ENCODE data around the gene EMC6. TPM values are rescaled to one million over a fixed set of nuclear protein-coding genes. Genes with fewer than 3 reads are reported as not detected.
A peak's percentile ranks its signal among the peaks of the same experiment; 100 is the strongest.

The EMC6 gene
- total and polyA plus RNA-seq, 8 donors = 12.1 to 34.6 (median 16.4) TPM

- TF ChIP-seq, protein P1, sequence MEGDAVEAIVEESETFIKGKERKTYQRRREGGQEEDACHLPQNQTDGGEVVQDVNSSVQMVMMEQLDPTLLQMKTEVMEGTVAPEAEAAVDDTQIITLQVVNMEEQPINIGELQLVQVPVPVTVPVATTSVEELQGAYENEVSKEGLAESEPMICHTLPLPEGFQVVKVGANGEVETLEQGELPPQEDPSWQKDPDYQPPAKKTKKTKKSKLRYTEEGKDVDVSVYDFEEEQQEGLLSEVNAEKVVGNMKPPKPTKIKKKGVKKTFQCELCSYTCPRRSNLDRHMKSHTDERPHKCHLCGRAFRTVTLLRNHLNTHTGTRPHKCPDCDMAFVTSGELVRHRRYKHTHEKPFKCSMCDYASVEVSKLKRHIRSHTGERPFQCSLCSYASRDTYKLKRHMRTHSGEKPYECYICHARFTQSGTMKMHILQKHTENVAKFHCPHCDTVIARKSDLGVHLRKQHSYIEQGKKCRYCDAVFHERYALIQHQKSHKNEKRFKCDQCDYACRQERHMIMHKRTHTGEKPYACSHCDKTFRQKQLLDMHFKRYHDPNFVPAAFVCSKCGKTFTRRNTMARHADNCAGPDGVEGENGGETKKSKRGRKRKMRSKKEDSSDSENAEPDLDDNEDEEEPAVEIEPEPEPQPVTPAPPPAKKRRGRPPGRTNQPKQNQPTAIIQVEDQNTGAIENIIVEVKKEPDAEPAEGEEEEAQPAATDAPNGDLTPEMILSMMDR (IDR thresholded peaks at IDR 0.05) = no peak
- intact Hi-C loops (cut with DNase I) = no loop called here
- ATAC-seq = peak; percentile 92 to 98 (median 94)
- Histone ChIP-seq H3K27ac (peak within 1 kb of the TSS; percentile 94 to 99 (median 98)), H3K9me3 (no peaks in the 10 kb centered on the region), H3K4me1 (peaks cover 7 to 24% (median 9%) of the 10 kb centered on the region in 3 donors), H3K4me3 (peak within 1 kb of the TSS; percentile 82 to 99 (median 98)), H3K27me3 (no peaks in the 10 kb centered on the region), H3K36me3 (no peaks in the 10 kb centered on the region)
- no peak for FAIRE-seq
- 0 to 1% methylated on average over 68 of the region's 68 CpGs for WGBS, 2 donors
- peak; percentile 95 to 99 (median 98) for DNase-seq
Observed at GRCh38 chr17:3636154-3636907, 32.3 kb upstream of the EMC6 start, which contains the start of the genes CTNS and SHPK. Gene CTNS, plus strand, starts transcription at chr17:3636760. Its CDS starts 3,447 bp downstream, at chr17:3640207. Gene SHPK, minus strand, starts transcription at chr17:3636250. Its CDS starts 31 bp downstream, at chr17:3636219.

GRCh38 chr17:3636908-3637373 is 31.7 kb upstream of the EMC6 start:
- peak overlapping the region; percentile 82 to 99 (median 98) for H3K4me3 ChIP-seq
- H3K4me1 ChIP-seq = peaks cover 7 to 27% (median 9%) of the 10 kb centered on the region in 3 donors
- no peaks in the 10 kb centered on the region for H3K9me3 ChIP-seq
- TF ChIP-seq, protein P1 (IDR thresholded peaks at IDR 0.05) = no peak
- no peaks in the 10 kb centered on the region for H3K27me3 ChIP-seq
- H3K36me3 ChIP-seq = no peaks in the 10 kb centered on the region
- H3K27ac ChIP-seq = peak overlapping the region; percentile 94 to 99 (median 98)
- ATAC-seq = peak in 3 of 4 donors; percentile 1 to 3 (median 2)
- intact Hi-C loops (cut with DNase I) = no loop called here
- FAIRE-seq = no peak
- 1 to 2% methylated on average over 21 to 31 of the region's 31 CpGs for WGBS, 2 donors
- peak in 1 of 6 donors; percentile 38 for DNase-seq

DNA sequence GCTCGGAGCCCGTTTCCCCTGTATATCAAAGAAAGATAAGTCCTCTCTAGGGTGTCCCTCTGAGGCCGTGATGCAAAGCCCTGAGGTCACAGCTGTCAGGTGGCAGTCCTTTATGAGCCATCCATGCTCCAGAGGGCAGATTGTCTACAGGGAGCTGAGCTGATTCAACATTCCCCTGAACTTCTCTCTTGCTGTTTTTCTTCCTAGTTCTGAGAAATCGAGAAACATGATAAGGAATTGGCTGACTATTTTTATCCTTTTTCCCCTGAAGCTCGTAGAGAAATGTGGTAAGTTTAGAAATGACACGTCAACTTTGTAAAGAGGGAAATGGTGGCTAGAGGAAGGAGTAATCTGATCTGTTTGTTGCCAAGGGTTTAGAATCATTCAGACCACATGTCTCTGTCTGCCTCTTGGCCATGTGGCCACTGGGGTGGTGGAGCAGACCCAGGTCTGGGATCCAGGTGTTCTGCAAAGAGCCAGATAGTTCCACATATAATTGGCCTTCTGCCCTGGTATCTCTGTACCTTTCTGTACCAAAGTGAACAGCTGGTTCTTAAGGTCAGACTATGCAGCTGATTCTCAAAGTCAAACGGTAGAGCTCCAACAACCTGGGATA is 28.5 kb upstream of the EMC6 start:
- H3K4me3 ChIP-seq = no peak overlapping the region
- peak overlapping the region; percentile 53 to 74 (median 56) for H3K27ac ChIP-seq
- FAIRE-seq = no peak
- no peaks in the 10 kb centered on the region for H3K36me3 ChIP-seq
- TF ChIP-seq, protein P1 (IDR thresholded peaks at IDR 0.05) = no peak
- H3K27me3 ChIP-seq = no peaks in the 10 kb centered on the region
- DNase-seq = peak in 4 of 6 donors; percentile 48 to 77 (median 72)
- 32 to 41% methylated on average over 7 of the region's 7 CpGs for WGBS, 2 donors
- peak; percentile 2 to 38 (median 21) for ATAC-seq
- intact Hi-C loops (cut with DNase I) = loop anchor here in 1 of 3 donors (10.0 kb wide), 1 partner anchor 595 kb away; no protein-coding TSS in a partner anchor
- H3K4me1 ChIP-seq = peaks cover 7 to 22% (median 9%) of the 10 kb centered on the region in 3 donors
- H3K9me3 ChIP-seq = no peaks in the 10 kb centered on the region

DNA sequence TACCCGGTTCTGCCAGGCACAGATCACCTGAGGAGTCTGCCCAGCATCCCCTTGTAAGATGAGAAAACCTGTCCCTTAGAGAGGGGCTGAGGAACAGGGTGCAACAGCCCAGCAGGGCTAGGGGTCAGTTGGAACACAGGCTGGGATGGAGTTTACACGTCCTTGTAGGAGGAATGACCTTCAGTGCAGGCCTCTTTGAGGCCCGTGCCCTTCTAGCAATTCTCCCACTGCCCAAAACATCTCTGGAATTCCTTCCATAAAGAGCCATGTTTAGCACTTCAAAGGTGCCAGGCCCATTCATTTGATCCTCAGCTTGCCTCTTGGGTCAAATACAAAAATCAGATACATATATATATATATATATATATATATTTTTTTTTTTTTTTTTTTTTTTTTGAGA is 27.6 kb upstream of the EMC6 start:
- FAIRE-seq = no peak
- Histone ChIP-seq H3K27me3 (no peaks in the 10 kb centered on the region), H3K4me3 (no peak overlapping the region), H3K27ac (peak overlapping the region; percentile 53 to 74 (median 56)), H3K4me1 (peaks cover 7 to 22% (median 9%) of the 10 kb centered on the region in 3 donors), H3K9me3 (no peaks in the 10 kb centered on the region), H3K36me3 (no peaks in the 10 kb centered on the region)
- WGBS, 2 donors = 46 to 57% methylated on average over 3 of the region's 3 CpGs
- no peak for DNase-seq
- no peak for ATAC-seq
- intact Hi-C loops (cut with DNase I) = loop anchor here in 1 of 3 donors (10.0 kb wide), 1 partner anchor 596 kb away; no protein-coding TSS in a partner anchor
- TF ChIP-seq, protein P1 (IDR thresholded peaks at IDR 0.05) = no peak
